ENCODE measurements around the gene CELSR1. TPM values are rescaled to one million over a fixed set of nuclear protein-coding genes. Genes with fewer than 3 reads are reported as not detected.
A peak's percentile ranks its signal among the peaks of the same experiment; 100 is the strongest.

CELSR1 gene
- total RNA-seq, 1 donor from 2014 or later: 6.7 TPM

DNA sequence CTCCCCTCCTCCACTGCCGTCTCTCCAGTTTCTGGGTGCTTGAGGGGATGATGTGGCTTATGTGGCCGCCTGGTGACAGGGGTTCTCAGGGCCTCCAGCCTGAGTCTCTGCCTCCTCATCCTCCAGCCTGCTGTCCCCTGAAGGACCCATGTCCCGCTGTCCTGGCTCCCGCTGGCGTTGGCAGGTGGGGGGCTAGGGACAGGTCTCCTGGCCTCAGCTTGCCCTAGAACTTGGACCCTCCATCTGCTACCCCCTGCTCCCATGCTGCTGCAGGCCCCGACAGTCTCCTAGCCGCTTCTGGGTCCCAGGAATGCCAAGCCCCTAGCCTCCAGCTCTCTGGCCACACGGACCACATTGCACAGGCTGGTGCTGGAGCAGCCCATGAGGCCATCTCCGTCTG, 13.9 kb upstream of the CELSR1 start:
- DNase-seq (ENCODE audit: low spot score): no peak

DNA sequence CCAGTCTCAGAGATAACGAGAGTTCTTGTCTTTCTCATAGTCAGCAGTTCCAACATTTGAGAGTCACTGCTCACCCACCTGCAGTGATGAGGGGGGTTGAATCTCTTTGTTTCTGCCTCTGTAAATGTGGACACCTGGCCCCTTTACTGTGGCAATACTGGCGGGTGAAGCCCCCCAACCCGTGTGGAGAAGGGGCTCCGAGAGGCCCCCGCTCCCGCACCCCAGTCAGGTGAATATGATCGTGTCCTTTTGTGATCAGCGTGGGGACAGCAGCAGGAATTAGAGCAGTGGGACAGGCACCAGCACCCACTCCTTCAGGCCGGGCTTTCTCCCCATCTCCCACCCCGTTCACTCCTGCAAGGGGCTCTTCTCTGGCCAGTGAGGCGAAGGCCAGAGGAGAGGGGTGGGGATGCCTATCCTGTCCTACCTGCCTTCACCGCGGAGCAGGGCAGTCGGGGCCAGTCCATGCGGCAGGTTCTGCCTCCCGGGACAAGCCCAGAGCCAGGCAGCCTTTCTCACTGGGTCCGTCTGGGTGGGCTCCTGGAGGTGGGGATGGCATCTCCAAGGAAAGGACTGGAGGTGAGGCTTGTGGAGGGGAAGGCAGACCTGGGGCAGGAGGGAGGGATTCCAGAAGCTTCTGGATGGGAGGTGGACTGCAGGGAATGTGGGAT, 12.7 kb upstream of the CELSR1 start:
- DNase-seq (ENCODE audit: low spot score): no peak

DNA sequence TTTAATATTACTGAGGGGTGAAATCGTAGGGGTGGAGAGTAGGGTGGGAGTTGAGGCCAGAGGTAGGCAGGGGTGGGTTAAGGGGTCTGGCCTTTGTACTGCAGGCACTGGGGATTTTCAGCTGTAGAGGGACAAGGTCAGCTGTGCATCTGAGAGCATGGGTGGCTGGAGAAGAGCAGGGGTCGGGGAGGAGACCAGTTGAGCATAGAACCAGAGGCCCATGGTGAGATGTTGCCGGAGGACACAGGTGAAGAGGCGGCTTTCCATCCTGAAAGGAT, 12.1 kb upstream of the CELSR1 start:
- DNase-seq (ENCODE audit: low spot score): no peak

DNA sequence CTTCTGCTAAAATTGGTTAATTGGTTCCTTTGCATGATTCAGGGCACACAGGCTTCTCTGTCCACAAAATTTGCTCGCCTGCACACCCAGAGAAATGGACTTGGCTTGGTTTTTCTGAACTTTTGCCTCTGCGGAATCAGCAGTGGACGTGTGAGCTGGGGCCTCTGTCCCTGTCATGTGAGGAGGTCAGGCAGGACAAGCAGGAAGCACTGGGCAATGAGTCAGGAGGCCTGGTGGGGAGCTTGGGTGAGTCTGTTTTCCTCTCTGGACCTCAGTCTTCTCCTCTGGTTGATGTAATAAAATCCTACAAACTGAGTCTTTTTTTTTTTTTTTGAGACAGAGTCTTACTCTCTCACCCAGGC, 10.4 kb upstream of the CELSR1 start:
- DNase-seq (ENCODE audit: low spot score): peak; percentile 71

DNA sequence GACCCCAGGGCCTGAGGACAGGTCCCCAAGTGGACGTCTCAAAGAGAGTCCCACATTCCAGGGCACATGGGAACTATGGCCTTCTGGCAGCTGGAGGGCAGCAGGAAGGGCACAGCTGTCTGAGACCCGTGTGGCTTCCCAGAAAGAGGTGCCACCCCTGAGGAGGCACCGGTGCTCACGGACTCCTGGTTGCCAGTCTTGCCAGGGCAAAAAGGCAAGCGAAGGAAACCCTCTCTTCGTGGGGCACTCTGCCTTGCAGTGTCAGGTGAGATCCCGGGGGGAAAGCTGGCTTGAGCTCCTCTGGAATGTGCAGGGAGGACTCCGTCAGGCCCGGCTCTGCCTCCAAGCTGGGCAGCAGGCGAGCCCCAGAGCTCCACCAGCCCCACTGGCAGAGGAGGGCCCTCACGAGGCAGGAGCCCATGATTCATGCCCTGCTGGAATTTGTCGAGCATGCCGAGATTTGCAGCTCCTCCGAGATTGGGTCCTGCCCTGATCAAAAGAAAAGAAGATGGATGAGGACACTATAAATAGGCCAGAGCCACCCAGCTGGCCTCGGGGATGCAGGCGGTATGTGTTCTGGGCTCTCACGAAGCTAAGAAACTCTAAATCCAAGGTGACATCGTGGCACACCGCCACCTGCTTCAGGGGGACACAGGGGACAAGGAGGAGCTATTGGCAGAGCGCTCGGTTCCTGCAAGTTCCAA, 9.9 kb upstream of the CELSR1 start:
- DNase-seq (ENCODE audit: low spot score): no peak

DNA sequence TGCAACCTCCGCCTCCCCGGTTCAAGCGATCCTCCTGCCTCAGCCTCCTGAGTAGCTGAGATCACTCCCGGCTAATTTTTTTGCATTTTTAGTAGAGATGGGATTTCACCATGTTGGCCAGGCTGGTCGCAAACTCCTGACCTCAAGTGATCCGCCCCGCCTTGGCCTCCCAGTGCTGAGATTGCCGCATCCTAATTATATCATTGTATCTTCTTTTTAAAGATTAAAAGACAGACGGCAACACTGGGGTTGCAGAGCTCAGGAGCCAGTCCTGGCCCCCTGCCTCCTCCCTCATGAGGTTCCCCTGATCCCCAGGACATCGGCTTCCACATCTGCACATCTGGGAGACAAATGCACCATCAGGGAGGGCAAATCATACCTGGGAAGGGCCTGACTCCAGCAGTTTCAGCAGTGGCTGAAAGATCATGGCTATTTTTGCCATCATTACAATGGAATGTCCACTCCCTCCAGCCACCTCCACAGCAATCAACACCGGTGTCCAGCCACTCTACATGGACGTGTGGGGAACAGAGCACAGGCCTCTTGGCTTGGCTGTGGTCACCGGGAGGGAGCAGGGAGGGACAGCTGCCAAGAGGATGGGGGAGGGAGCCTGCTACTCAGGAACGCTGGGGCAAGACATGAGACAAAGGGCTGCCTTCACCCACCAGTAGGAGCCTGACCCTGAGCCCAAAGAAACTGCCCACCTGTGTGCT, 9.2 kb upstream of the CELSR1 start:
- no peak for DNase-seq (ENCODE audit: low spot score)

DNA sequence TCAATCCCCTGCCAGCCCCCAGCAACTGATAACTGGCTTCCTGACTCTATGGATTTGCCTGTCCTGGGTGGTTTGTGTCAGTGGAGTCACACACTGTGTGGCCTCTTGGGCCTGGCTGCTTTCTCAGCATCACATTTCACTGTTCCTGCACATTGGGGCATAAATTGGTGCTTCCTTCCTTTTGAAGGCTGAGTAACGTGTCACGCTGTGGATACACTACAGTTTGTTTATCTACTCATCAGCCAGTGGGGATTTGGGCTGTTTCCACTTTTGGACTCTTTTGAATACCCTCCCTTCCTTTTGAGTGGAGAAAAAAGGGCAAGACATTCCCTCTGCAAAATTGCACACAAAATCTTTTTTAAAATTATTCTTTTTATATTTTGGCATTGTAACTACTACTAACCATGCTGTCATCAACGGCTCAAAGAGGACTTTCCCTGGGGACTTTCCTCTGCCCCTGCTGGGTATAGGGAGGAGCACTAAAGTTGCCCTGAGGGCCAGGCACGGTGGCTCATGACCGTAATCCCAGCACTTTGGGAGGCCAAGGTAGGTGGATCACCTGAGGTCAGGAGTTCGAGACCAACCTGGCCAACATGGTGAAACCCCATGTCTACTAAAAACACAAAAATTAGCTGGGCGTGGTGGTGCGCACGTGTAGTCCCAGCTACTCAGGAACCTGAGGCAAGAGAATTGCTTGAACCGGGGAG, 7.8 kb upstream of the CELSR1 start:
- DNase-seq (ENCODE audit: low spot score): no peak

DNA sequence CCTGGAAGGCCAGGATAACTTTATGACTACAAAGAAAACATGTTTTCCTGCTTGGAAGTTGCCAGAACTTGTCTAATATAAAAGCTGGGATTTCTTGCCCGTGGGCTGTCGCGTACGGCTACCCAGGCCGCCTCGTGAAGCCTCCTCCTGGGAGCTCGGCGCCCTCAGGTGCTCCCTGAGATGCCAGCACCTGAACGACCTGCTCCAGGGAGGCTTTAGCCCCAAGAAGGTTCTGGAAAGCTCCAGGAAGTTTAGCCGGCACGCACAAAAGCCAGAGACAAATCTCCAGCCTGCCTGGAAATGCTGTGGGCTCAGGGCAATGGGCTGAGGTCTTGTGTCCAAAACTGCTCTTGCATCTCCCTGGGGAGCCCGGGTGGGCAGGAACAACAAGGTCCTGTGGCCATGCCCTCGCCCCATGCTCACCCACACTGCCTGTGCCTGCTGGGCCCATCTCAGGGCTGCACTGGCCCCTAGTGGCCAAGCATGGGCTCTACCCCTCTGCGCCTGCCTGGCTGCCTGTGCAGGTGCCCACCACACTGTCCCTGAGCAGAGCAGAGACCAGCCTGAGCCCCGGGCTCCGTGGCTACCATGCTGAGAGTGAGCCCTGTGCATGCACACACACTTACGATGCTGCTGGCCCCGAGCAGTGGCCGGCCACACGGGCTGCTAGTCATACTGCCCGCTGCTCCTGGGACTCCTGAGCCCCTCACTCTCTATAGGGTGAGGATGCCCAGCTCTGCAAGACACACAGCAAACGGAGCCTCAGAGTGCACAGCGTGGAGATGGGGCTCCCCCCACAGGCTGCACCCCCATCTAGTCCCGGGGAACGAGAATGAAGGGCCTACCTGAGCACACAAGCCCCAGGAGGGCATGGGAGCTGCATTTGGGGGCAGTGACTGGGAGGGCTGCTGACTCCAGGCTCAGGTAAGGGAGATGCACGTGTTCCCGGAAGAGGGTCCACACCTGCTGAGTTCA, 4.9 kb upstream of the CELSR1 start:
- peak; percentile 63 for DNase-seq (ENCODE audit: low spot score)

DNA sequence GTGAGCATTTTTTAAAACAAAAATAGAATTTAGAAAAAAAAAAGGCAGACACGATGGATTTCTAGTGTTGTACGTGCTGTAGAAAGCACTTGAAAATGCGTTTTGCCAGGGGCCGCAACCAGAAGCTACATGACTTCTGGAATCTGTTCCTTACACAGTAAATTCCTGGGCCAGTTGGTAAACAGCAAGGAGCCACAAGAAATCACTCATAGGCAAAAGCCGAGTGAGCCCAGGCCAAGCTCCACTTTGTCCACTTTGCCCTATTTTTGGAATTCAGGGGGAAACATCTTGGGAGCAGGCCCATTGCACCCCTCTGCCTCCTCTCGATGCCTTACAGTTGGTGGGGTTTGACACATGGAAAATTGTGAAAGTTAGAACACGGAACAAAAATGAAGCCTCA, 4.1 kb upstream of the CELSR1 start:
- no peak for DNase-seq (ENCODE audit: low spot score)

DNA sequence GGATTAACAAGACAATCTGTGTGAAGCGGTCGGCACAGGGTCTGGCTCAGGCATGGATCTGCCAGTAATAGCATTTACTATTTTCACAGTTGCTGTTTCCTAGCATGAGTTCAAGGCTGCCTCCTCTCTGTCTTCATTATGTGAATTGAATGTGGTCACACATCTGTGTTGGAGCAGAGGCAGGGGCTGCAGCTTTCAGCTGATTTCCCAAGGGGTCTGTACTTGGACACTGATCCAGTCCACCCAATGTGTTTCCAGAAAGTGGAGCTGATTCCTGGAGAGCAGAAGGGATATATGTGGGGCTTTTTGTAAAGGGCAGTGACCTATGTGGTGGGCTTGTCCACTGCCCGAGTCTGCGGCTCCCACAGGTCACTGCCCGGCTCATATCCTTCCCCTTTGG, 3.5 kb upstream of the CELSR1 start:
- DNase-seq (ENCODE audit: low spot score): no peak

DNA sequence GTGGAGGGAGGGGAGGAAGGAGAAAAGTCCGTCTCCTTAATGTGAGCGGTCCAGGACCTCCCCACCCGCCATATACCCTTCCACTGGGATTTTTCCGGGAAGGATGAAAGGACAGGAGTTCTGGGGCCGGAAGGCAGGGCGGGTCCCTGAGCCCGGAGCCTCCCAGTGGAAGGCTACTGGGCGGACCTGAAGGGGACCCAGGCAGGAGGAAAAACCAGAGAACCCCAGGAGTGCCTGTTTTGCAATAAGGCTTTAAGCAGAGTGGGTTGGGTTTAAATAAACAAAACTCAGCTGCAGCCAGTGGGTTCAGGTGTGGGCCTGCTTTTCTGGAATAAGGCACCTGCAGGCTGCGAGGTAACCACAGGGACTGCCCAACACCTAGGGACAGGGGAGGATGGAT, 1.7 kb upstream of the CELSR1 start:
- no peak for DNase-seq (ENCODE audit: low spot score)

DNA sequence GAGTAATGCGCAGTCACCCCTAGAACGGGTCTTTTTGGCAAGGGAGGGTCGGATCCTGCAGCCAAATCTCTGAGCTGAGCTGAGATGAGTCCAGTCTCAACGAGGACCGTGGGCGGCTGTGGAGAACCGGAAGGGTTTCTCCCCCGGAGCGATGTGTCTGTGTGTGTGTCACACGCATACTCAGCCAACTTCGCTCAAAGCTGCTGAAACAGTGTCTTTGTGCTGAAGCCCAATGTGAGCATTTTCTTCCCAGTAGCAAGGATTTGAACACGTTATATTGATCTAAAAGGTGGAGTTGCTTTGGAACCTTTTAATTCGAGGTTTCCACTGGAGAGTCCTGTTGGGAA, 1.4 kb upstream of the CELSR1 start:
- DNase-seq (ENCODE audit: low spot score): no peak

DNA sequence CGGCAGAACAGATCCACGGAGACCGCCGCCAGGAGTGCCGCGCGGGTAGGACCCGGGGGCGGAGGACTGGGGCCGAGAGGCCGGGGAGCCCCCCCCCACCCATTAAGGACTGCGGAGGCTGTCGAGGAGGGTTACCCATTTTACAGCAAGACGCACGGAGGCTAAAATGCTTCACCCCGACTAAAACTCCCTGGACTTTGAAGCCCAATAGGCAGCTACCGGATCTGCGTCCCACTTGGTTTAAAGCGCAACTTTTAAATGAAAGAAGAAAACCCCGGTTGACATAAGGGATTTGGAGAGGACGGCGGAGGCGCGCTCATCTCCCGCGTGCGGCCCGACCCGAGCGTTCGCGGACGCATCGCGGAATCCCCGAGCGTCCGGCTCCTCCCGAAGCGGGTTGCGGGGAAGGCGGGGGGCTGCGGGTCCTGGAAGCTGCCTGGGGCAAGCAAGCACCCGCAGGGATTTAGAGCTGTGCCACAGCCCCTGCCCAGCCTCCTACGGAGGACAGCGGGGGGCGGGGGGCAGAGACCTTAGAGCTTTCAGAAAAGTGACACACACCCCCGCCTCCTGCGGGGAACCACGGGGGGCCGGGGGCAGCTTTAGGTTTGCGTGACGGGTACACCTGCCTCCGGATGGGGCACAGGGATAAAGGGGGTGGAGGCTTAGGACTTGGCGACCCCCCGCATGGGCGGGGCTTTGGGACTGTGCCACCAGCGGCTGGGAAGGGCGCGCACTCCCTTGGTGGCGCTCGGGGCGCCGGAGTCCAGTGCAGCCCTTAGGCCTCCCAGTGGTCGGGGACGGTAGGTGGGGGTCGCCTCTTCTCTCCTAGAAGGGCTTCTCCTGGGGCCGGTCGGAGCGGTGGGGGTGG, 760 bp upstream of the CELSR1 start:
- no peak for DNase-seq (ENCODE audit: low spot score)

DNA sequence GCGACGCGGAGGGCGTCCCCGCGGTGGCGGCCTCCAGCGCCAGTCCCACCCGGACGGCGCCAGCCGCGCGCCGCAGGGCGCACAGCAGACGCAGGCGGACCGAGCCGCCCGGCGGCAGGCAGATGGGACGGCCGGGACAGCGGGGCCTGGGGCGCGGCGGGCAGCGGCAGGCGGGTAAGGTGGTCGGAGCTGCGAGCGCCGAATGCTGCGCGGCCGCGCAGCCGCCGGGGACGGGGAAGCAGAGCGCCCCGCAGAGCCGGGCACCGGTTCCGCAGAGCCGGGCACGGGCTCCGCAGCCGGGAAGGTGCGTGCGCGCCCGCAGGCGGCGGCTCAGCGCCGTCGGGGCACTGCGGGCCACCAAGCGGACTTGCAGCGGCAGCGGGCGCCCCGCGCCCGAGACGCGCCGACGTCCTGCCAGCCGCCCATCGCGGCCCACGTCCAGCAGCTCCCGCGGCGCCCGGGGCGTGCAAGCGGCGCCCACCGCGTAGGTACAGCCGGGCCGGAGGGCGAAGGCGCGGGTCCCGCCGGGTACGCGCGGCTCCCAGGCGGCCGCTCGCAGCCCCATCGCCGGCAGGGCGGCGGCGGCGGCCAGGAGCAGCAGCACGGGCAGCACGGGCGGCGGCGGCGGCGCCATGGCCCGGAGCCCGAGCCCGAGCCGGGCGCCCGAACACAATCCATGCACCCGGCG, 739 bp downstream of the CELSR1 start:
- no peak for DNase-seq (ENCODE audit: low spot score)

DNA sequence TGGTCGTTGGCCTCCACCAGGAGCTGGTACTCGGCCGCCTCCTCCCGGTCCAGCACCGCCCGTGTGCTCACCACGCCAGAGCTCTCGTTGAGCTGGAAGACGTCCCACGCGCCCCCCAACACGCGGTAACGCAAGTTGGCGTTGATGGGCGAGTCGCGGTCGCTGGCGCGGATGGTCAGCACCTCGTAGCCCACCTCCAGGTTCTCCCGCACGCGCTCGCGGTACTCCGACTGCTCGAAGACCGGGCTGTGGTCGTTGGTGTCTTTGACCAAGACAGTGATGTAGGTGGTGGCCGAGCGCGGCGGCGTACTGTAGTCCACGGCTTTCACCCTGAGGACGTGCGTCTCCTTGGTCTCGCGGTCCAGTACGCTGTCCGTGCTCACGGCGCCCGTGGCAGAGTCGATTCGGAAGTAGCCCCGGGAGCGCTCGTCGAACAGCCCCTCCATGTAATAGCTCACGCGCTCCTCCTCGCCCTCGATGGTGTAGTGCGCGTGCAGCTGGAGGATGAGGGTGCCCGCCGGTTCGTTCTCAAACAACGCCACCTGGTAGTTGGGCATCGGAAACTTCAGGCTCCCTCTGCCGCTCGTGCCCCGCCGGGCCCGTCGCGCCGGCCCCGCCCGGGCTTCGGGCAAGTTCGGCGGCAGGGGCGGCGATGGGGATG, 1.4 kb downstream of the CELSR1 start:
- no peak for DNase-seq (ENCODE audit: low spot score)

DNA sequence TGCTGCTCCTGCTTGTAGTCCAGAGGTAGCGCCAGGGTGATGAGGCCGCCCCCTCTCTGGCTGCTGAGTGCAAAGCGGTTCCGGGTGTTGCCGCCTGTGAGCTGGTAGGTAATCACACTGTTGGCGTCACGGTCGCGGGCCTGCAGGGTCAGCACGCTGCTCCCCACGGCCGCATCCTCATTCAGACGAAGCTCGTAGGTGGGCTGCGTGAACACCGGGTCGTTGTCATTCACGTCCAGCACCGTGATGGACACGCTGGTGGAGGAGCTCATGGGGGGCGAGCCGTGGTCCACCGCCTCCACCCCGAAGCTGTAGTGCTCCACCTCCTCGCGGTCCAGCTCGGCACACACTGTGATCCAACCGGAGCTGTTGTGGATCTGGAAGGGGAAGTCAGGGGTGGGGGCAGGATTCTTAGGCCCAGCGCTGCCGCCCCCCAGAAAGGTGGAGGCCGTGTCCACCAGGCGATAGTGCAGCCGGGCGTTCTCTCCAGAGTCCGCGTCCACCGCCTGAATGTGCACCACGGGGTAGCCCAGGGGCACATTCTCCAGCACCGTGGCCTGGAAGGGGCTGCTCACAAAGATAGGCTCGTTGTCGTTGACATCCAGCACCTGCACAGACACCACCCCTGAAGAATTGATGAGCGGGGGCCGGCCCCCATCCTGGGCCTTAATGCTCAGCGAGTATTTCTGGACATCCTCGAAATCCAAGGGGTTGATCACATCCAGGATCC, 2.4 kb downstream of the CELSR1 start:
- no peak for DNase-seq (ENCODE audit: low spot score)

DNA sequence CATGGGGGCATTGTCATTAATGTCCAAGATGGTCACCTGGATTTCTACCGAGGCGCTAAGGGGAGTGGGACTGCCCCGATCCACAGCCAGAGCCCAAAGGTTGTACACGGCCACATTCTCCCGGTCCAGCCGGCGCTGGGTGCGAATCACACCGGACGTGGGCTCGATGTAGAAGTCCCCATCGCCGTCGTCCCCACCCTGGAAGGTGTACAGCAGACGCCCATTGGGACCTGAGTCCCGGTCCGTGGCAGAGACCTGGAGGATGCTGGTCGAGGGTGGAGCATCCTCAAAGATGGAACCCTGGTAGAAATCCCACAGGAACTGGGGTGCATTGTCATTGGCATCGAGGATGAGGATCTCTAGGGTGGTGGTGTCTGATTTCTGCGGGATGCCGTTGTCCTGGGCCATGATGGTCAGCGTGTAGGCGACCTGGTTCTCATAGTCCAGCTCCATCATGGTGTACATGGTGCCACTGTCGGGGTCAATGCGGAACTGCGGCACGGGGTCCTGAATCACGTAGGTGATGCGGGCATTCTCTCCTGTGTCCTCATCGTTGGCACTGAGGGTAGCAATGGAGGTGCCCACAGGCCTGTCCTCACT, 3.1 kb downstream of the CELSR1 start:
- DNase-seq (ENCODE audit: low spot score): no peak

DNA sequence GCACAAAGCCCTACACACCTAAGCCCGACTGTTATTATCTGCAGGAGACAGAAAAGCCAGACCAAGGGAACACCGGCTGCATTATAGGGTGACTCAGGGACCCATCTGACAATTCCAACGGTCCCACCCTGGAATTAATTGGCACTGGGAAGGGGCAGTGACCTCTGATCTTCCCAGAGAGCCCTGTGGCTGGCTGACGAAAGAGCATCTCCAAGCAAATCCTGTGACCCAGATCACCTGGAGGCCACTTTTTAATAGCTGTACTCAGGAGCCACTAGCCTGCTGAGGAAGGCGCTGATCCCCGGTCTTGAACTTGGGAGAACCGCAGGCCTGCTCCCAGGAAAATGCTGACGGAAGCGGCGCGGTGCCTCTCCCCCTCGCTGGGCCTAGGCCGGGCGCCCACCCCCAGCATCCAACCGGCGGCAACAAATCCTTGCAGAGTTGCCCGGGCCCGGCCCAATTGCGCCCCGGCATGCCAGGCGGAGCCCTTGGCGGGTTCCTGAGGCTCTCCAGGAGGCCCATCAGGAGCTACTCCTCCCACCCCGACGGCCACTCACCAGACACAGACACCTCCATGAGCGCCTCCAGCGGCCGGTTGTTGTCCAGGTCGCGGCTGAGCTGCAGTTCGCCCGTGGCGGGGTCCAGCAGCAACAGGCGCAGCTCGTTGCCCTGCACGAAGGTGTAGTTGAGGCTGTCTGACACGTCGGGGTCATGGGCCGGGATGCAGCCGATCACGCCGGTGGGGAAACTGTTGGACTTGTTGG, 4.2 kb downstream of the CELSR1 start:
- no peak for DNase-seq (ENCODE audit: low spot score)
